Germinal center (tissue), 1 donor: ENCODE results near the gene AGMO.

Experiments
- DNase-seq: peaks from one replicate; pipeline ENCODE4 v3.0.0; 2012; ENCODE audit warnings: mixed read lengths, low spot score

The AGMO gene

DNA sequence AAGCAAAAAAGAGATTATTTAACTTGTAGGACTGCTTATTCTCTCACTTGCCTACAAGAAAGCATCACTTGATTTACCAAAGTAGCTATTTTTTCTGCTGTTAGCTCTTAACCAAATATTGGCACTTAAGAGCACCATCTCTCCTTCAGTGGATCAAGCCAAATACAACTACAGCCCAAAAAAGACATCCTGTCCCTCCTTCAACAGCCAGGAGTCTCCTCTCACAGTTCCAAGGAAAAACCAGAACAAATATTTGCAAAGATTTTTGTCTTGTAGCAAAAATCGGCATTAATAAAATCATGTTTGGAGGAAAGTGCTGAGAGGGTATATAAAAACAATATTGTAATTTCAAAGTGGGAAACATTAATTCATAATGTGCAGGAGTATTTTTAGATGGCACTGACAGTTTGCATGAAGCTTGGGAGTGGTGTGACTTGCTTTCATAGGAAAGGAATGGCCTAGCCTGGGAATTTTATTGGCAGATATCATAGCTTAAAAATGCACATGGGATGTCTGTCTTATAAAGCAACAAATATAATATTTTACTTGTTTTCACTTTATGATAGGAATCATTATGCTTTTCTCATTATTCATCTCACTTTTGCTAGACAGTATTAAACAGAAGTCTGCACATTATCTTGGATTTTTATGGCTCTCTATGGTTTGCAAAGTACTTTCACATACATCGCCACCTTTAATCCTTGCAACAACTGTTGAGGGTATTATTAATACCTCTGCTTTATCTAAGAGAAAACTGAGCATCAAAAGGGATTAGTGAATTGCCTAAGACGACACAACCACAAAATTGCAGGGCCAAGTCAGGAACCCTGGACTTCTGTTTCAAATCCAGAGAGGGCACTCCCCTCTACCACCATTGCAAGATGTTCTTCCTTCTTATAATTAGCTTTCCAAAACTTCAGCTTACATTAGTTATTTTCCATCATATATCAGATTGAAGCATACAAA lies 103.5 kb downstream of the AGMO start:
- DNase-seq = no peak

DNA sequence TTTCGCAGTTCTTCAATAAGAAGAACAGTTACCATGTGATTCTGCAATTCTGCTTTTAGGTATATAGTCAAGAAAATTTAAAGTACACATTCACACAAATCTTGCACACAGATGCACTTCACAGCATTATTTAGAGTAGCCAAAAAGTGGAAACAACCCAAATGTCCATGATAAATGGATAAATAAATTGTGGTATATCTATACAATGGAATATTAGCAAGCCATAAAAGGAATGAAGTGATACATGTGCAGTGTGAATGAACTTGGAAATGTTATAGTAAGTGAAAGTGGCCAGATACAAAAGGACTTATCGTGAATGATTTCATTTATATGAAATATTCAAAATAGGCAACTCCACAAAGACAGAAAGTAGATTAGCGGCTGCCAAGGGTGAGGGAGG lies 109.1 kb downstream of the AGMO start:
- DNase-seq = no peak

GRCh38 chr7:15446722-15447121 lies 115.1 kb downstream of the AGMO start:
- no peak for DNase-seq

DNA sequence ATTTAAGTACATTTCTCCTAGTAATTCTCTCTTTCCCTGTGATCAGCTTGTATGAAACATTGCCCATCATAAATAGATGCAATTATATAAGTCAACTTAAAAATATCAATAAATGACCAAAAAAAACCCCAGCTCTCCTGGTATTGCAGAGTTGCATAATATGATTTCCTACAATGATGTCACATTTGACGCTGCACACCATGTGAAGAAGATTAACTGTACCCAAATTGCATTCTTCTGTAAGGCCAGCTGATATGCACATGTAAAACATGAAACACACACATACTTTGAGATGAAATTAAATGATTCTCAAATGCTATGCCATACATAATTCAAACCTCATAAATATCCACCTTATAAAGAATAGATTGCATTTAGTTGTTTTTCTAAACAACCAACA lies 115.5 kb downstream of the AGMO start:
- DNase-seq = no peak

GRCh38 chr7:15441915-15442314 lies 119.9 kb downstream of the AGMO start:
- no peak for DNase-seq

DNA sequence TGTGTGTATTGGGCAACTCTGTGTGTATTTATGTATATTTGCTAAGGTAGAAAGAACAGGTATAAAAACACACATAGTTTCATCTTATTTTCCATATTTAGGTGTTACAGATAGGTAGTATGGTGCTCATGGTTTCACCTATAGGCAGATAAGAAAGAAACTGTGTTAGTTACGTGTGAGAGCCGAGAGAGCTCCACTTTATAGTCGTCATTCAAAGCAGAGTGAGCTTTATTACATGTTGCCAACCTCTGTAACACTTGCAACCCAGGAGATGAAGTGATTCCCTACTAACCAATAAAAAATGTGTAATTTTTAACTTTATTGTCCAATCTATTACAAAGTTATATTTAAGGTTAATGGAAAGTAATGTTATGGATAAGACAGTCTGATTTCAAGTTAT lies 121.3 kb downstream of the AGMO start:
- DNase-seq = no peak

DNA sequence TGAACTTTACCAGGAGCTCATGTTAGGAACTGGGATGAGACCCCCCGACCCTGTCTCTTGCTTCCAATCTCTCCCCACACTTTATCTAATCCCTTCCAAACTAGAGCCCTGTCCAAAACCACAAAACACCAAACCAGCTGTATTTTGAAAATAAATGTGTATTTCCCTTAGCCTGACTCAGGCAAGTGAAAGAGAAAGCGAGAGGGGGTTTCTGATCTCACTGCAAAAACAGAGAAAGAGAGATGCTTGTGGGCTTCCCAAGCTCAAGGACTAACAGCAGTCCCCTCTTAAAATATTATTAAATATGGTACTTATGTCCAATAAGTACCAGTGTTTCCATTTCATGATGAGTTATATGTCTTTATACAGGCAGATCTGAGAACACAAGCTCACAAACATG lies 122.0 kb downstream of the AGMO start:
- DNase-seq = no peak

- DNase-seq = no peak
These were observed 128.7 kb downstream of the AGMO start for GRCh38 chr7:15433151-15433550.

DNA sequence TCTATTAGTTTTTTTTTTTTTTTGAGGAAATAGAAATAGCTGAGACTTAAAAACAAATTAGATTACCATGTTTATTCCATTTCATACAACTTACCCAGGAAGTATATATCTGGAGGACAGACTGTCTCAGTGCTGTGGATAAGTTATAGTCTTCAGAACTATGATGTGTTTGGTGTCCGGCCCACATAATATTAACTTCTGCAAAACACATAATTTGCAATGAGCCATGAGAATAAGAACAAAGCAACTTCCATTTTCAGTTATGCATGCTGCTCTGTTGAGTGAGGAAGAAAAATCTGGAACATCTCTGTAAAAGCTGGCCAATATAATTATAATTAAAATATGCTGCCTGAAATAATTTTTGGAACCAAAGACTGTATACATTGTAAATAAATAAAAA lies 130.9 kb downstream of the AGMO start:
- no peak for DNase-seq

DNA sequence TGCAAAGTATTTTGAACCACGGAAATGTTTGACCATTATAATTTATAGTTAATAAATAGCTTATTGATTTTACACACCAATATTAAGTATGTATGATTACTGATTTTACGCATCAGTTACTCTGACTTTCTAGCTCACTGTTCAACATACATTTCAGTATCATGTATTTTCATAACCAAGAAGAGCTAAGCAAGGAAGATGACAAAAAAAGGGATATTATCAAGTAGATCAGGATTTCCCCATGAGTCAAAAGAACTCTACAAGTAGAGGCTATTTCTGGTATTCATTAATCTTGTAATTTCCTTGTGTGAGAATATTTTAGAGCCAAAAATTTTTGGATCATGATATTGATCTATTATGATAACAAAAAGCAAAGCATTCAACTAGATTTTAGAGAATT lies 131.6 kb downstream of the AGMO start:
- DNase-seq = no peak

GRCh38 chr7:15424468-15424867 lies 137.3 kb downstream of the AGMO start:
- no peak for DNase-seq

GRCh38 chr7:15419596-15419995 lies 142.2 kb downstream of the AGMO start:
- no peak for DNase-seq

- no peak for DNase-seq
These were observed 143.6 kb downstream of the AGMO start for GRCh38 chr7:15418264-15418663.

GRCh38 chr7:15417341-15417988 lies 144.3 kb downstream of the AGMO start:
- no peak for DNase-seq

GRCh38 chr7:15411019-15411418 lies 150.8 kb downstream of the AGMO start:
- DNase-seq = no peak

DNA sequence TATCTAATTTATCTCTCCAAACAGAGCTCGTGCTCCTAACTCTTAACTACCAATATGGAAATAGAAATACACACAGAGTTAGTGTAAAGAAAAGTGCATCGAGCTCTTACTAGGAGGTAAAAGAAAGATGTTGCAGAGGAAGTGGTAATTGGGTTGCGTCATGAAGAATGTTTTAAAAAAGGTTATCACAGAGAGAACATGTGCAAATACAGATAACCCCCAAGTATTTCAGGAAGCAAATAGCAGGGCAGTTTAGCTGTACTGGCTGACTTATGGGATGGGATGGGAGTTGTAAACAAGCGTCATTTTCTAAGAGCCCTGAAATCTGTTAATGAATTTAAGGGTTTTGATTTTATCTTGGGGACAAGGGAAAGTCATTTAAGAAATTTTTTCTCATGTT lies 153.9 kb downstream of the AGMO start:
- DNase-seq = no peak

DNA sequence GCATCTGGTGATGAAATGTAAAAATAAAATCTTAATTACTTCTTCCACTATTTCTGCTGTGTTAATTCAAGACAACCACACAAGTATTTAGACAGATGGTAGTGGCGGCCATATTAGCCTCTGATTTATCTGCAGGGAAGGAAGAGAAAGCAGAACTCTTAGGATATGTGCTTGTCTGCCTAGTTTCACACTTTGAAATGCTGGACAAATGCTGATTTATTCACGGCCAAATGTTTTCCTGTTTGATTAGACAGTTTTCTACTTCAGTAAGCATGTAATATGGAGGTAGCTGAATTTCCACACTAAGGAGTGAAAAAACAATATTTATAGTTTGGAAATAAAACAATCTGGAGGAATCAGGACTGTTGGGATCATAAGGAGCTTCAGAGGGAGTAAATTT lies 158.1 kb downstream of the AGMO start:
- no peak for DNase-seq

DNA sequence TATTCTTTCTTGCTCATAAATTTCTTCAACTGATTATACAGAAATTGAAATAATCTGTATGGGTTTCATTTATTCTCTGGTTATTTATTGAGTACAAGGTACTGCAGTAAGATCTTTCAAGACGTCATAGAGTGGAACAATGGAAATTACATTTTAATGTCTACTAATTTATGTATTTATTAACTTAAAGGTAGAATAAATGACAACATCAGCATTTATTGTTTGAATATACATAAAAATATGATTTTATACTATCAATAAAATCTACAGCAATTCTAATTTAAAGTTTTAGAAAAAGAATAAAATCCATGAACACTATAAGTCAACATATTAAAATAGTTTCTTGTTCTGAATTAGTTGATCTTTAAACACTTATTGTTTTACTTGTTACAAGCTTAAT lies 158.5 kb downstream of the AGMO start:
- DNase-seq = no peak

DNA sequence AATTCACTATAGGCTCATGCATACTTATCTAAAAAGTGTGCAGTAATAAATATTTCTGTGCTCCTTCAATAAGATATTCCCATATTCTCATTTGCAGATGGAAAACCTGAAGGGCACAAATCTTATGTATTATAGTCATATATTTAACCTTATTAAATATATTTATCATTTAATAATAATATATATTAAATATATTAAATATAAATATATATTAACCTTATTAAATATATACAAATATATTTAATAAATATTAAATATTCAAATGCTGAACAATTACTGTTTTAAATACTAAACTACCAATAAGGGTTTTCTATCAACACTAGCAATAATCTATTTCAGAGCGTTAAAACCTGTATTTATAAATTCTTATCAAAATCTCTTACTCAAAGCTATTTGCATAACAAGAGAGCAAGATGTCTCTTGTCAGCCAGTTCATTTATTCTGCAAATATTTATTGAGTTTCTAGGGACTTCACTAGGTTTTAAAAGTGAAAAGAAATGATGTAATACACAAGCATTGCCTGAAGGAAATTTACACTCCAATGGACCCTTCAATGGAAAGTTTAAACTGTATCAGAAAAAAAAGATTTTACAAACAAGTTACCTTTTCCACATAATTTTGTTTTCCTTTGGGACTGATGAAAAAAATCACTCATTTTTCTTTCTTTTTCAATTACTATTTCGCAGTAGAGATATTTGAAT lies 159.2 kb downstream of the AGMO start:
- DNase-seq = no peak

- DNase-seq = no peak
These were observed 161.4 kb downstream of the AGMO start for GRCh38 chr7:15400440-15400839.

DNA sequence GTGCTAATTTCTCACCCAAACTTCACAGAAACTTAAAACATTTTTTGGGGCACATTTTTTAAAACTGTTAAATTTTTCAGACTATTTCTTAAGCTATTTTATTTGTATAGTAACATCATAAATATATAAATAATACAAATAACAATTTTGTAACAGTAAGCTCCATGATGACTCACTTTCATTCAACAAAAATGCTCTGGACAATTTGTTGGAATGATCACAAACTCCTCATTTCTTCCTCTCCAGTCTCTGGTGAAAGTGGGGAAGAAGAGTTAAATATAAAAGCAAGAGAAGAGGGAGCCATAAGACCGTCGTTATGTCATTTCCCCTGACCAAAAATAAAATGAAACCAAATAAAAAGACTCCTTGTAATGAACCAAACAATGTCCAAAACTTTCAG lies 162.4 kb downstream of the AGMO start:
- DNase-seq = no peak

DNA sequence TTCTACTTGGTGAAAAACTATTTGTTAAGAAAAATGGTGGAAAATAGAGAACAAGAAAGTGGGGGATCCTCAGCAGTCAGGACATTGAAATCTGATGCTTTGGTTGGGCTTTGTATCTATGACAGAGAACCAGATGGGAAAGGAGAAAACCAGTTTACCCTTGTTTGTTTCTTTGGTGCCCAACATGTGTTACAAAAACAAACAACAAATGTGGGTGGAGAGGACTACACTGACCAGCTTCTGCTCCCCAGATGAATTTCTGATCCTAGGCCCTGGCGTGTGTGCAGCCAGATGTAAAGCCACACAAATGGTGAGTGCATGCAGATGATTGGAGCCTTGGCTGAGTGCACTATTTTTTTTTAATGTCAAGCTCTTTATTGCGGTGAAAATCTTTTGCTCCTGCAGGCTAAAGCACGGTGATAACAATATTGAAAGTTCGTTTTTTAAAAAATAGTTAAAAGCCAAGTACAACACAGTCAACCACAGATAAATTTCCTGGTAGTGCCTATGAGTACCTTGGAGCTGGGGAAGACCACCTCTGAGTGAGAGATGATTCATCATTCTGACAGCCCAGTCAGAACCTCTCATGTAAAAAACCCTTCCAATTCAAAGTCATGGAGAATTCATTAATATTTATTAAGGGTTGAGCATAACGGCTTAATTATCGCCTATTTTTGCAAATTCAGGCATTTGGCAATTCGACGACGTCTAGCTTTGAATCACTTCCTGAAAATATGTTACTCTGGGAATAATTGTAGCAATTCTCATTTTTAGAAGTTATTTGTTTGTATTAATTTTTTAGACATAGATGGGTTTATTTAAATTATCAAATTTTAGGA lies 163.7 kb downstream of the AGMO start:
- DNase-seq = no peak
